Inflammatory macrophage (primary cell): ENCODE data around the gene NPAS3.

Source experiments
- DNase-seq, 2 donors: peaks; one replicate each; pipeline ENCODE4 v3.0.0-alpha.2; 2020 to 2022

NPAS3 gene

DNA sequence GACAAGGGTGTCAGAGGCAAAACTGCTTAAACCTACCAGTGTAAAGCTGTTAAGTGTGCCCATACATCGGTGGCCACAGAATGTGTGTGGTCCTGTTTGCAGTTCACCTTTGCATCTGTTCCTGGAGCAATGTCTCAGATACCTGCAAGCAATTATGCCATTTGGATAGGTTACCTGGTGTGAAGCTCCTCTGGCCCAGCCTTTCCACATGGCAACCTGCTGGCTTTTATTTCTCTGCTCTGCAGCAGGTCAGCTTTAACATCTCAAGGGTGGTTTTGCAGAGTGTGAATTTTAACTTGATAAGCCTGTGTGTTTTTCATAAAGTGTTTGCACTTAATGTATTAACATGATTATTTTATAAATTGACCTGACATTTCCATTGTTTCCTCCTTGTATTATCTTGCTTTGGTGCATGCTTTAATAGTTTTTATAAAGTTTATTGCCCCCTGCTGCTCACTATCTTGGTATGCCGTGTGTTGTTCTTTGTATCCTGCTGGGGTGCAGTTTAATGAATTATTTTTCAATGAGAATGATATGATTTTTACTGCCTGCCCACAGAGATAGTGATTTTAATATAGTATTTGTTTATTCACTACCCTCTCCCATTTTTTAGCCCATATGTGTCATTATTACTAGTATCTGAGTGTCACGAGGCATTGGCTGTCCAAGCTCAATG lies 403.8 kb downstream of the NPAS3 start:
- no peak for DNase-seq

DNA sequence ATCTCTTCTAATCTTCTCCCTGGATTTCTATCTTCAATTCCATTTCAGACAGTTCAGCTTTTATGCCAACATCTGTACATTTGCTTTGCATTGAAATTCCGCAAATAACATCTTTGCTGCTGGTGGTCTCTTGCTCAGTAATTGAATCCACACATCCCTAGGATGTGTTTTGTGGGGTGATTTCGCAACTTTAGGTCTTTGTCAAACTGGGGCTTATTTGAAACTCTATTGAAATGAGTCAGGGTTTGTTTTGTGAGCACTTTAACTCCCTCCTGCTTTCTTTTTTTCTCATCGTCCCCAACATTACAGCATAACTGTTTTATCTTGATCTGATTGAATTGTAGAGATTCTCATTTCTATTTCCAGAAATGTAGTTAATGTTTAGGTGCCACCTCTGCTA lies 404.3 kb downstream of the NPAS3 start:
- DNase-seq = no peak

DNA sequence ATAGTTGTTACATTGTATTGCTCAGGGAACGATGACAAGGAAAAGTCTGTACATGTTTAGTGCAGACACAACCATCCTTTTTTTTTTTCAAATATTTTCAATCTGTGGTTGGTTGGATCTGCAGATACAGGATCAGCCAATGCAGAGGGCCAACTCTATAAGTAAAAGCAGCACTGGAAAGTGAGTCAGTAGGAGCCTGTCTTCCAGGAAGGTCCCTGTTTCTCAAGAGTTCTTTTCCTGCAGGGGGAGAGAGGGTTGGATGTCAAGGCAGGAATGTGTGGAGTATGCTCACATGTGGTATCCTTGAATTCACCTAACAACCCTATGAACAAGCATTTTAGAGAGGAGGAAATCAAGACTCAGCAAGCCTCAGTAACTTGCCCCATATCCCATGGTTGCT lies 409.1 kb downstream of the NPAS3 start:
- DNase-seq = no peak

DNA sequence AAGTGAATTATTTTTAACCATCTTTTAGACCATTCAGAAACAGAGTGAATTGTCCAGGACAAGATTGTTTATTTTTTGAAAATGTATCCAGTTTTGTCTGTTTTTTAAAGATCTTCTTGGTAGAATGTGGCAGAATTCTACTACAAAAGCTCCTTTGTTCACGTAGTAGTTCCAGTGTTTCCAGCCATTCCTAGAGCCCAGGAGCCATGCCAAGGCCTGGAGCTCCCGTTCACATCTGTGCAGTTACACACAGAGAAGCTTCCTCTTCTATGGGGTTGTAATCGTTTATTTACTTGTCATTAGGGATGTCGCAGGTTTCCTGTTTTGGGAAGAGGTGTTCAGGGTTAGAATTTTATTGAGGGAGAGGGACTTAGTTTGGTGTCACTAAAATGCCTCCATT lies 409.8 kb downstream of the NPAS3 start:
- no peak for DNase-seq

DNA sequence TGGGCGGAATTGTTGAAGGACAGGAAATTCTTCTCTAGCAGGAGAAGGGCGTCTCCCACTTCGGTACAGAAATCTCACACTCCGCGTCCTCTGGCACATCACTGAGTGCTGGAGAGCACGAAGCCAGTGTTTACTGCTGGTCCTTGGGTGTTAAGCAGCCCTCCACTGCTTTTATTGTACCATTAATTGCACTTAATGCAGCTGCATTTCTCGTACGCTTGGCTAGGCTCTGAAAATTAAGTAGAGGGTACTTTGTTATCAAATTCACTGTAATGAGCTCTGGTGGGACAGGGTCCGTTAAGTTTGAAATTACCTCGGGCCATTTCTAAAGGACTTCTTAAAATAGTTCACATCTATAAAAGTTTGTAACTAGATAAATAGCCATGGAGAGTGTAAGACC lies 411.2 kb downstream of the NPAS3 start:
- DNase-seq = no peak

DNA sequence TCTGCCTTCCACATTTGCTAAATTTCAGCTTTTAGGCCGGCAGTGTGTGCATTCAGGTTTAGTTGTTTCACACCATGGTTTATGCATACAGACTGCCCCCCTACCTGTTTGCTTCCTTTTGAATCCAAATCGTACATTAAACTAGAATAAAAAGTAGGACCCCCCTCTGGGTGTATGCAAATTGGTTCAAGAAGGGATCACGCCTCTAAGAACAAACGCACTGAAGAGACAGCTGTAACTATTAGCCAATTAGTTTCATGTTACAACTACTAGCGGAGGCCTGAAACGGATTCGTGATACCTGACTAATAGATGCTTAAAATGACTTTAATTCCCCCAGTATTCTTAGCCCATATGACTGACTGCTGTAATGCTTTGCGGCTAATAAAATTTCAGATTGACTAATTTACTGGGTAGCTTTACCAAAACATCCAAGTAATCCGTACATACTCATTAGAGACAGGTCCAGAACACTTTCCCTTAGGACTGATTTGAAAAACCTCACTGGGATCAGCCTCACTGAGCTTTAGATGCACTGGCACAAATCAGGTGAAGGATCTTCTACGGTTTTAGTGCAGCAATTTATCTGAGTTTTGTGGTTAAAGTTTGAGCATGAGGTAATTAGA lies 411.8 kb downstream of the NPAS3 start:
- DNase-seq = no peak

DNA sequence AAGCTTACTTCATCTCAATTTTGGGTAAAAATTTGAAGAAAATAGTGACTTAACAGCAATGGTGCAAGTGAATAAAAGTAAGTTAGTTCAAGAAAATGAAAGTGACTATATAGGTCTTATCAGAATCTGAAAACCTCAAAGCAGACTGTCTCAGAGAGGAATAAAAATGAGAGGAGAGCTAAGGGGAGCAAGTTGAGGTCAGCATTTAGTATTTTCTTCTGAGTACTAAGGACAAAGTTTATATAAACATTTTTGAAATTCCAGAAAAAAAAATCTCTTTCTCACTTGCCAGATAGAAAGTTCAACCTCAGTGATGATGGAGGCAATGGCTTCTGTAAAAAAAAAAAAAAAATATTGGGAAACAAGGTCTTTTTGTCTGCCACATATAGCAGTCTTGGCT lies 414.1 kb downstream of the NPAS3 start:
- no peak for DNase-seq

DNA sequence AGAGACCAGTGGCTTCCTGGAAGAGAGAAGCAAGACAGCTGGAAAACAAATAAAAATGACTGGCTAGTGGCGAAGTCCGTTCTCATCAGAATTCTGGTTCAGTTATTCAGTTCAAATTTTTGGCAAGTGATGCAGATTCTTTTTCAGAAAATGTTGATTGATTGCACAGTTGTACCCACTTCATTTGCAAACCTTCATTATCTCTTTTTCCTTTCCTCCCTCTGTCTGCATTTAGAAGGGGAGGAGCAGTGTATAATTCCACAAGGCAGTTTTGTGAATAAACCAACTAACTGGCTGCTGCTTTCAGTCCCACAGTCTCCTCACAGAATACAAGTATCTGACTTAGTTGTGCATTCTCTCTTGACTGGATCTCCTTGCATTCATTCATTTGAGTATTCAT lies 417.5 kb downstream of the NPAS3 start:
- DNase-seq = no peak

DNA sequence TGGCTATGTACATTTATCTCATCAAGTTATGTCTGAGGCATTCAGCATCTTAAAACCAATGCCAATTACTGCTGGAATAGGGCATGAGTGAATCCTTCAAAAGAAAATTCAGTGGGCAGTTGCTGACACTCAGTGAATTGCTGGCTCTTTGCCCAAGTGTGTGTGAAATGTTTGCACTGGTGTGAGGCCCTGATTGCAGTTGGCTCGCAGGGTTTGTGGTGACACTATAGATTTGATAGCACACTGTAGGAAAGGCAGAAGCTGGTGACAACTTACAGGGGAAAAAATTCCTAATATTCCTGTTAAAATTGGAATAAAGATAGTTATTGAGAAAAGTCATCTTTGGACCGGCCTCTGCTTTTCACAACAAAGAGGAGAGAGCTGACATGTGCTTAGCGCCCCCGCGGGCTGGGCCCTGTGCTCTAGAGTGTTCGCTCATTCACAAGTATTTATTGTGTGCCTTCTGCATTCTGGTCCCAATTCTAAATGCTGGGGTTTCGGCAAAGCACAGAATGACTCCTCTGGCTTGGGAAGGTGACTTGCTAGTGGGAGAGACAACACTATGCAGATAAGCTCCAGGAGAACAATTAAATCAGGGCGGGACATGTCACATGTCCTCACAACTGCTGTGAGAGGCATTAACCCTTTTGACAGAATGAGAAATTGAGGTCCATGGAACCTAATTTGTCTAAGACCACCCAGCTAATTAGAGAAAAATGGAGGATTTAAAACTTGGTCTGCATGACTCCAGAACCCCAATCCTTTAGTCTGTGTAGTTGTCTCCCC lies 418.7 kb downstream of the NPAS3 start:
- no peak for DNase-seq

DNA sequence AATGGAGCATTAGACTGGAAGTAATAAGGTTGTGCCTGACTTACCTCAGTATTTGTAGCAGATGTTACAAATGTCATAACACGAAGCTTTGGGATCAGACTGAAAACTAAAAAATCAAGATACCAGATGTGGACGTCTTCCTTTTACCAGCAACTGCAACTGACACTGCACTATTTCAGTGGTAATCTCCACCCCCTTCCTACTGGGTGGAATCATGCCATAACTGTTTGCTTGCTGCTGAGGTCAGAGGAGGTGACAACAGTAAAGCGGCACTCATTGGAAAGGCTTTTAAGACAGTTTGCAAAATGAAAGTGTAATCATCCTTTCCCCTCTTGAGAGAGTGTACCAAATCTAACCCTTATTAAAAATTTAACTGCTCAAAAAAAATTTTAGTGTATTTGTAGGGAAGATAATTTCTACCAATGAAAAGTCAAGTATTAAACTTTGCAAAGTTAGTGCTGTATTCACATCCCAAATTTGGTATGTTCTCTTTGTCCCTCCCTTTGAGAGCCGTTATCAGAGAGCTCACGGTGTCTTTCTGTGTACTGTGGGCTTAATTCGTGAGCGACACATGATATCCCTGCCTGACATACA lies 420.7 kb downstream of the NPAS3 start:
- DNase-seq = no peak

DNA sequence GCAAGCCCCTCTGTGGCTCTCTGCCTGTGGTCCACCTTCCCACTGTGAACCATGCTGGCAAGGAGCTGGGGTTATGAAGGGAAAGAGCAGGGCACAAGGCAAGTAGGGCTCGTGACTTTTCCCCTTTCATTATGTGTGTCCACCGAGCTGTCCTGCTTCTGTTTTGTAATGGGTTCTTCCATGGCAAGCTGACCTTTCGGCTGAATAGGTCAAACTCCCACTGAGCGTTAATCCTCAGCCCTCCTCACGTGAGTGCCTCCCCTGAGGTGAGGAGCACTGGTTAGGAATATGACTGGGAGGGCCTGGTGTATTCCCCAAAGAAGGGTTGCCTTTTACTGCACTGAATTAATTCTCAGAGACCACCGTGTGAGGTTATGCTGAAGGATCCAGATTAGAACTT lies 424.3 kb downstream of the NPAS3 start:
- no peak for DNase-seq

DNA sequence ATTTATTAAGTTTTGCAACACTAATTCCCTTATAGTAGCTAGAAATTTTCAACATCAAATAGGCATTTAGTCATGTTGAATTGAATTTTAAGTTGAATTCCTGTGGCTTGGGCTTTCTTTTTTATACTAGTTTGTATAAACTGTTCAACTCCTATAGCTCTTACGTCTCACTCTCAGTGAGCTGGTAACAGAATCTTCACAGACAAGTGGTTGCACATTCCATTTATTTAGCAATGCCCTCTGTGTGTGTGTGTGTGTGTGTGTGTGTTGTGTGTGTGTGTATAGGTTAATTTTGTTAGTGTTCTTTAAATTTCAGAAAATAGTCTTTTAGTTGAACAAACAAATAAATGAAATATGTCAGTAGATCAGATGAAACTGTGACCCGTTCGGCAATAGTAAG lies 425.0 kb downstream of the NPAS3 start:
- no peak for DNase-seq

DNA sequence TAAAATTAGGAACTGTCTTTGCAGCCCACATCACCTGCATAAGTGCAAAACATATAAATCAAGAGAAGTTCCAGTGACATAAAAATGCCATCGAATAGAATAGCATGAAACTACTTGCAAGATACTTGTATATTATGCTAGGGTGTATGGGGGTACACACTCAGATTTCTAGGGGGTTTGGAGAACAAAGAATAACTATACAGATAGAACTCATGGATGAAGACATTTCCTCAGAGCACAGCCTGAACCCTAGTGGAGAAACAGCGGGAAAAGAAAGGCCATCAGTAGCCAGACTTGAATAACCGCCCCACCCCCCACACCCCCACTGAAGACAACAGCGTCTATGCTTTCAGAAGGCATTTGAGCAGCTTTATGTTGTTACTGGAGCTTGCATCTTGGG lies 425.8 kb downstream of the NPAS3 start:
- DNase-seq = no peak

DNA sequence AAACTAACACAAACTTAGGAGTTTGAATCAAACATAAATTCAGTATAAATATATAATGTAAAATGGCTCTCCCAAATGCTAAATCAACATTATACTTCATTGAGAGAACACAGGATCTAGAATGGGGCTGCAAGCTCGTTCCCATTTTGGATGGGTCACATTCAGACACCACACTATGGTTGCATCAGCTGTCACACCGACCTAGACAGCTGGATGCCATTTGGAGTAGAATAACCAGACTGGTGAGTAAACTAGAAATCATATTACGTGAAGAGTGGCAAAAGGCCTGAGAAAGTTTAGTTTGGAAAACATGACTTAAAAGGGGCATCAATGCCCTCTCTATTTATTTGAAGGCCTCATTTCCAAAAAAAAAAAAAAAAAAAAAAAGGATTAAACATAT lies 430.4 kb downstream of the NPAS3 start:
- no peak for DNase-seq

DNA sequence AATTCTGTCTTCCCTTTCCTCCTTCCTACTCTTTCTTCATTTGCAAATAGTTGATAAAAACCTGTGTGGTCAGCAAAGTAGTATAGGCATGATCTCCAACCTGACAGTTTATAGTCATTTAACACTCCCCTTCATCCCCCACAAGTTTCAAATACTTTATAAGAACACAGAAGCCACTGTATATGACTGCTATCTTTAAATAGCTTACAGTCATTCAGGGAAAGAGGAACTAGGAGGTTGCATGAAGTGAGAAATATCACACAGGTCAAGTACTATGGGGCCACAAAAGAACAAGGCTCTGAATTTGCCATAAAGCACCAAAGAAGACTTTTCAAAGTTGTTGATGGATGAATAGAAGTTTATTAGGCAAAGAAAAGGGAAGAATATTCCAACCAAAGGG lies 431.3 kb downstream of the NPAS3 start:
- DNase-seq = peak; percentile 2 to 6

DNA sequence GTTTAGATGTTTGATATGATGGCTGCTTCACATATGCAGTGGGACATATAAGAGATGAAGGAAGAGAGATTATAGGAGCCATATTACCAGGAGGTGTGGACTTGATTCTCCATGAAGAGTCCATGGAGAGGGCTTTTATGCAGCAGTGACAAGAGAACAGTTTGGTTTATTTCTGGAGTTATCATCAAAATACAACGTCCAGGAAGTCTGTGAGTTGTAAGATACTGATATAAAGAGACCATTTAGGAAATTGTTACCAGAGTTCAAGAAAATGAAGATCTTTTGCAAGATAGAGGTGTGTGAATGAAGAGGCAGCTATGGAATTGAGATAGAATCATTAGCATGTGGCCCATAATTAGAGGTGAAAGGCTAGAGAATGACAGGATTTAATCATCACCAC lies 431.7 kb downstream of the NPAS3 start:
- no peak for DNase-seq

DNA sequence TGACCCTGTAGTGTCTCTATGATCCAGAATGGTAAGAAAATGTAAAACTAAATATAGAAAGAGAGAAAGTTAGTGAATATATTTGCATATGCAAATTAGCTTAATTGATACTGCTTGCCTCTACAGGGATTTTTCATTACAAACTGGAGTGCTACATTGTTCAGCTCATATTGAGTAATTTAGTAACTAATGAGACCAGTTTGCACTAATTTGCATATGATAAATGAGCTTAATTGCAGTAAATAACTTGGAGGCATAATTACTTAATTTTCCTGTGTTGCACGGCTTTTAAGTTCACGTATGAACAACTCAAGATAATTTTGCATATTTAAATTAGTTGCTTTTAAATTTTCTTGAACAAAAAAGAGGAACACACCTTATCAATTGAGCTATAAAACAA lies 436.5 kb downstream of the NPAS3 start:
- no peak for DNase-seq

DNA sequence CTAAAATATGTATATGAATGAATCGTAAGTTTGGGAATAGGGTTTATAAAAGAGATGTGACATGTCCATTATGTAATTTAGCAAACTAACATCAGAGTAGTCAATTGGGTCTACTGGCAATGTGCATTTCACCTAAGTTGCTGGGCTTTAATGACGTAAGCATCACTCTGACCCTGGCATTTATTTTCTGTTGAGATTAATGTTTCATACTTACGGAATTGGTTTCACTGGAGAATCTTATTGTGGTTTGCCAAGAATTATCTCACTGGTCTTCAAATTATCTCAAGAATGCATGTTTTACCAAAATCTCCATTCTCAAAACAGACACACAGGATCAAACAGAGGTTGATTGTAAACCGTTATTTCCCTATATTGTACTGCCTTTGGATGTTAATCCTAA lies 437.1 kb downstream of the NPAS3 start:
- no peak for DNase-seq

DNA sequence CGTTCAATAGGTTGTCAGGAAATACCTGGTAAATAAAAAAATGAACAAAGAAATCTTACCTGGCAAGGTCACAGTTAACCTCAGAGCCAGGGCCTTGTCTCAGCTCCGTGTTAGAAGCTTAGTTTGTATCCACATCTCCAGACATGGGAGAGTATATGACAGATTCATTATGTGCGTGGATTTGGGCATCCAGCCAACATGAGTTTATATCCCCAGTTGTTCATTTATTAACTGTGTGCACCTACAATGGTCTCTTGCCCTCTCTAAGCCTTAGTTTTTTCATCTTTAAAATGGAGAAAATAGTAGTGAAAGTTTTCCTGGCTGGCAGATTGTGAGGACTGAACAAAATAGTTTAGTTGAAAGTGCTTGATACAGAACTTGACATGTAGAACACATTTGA lies 437.8 kb downstream of the NPAS3 start:
- no peak for DNase-seq

DNA sequence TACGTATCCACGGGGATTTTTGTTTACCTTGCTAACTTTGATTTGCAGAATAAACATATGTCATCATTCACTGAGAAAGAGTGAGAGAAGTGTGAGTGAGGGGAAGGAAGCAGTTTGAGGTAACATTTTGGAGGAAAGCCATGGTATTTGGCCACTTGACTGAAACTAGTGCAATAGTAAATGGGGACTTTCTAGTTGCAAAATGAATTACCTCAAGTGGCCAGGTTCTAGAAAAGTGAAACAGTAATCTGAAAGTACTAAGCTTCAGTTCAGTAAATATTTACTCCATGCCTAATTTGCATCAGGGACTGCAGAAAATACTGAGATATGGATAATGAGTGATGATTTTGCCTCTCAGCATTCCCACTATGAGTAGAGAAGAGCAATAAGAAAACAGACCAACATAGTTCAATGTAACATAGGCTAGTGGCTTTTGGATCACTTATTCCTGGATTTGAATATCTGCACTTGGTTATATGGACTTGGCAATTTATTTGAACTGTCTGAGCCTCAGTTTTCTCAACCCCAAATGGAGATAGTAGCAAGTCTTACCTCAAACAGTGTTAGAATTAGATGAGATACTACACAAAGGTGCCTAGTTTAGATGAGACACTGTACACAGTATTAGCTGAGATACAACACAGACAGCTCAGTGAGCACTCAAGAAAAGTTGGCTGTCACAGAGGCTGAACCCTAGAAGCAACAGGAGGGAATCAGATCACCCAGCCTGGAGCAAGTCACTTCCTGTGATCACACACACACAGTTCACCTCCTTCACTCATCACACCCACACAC lies 439.1 kb downstream of the NPAS3 start:
- no peak for DNase-seq

DNA sequence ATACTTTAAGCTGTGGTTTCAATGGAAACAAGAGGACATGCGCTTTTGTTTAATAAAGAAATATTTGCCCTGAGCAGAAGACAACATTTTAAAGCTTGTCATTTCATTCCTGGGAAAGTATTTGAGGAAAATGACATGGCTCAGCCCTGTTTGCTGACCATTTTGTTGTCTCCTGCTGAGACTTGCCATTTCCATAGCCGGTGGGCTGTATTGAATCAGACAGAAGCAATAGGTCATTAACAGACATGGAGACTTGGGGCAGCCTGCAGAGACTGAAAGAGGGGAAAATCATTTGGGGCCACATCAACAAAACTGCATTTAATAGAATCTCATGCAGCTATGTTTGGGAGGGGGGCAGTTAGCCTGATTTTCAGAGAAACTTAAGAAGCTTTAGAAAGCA lies 443.0 kb downstream of the NPAS3 start:
- no peak for DNase-seq

DNA sequence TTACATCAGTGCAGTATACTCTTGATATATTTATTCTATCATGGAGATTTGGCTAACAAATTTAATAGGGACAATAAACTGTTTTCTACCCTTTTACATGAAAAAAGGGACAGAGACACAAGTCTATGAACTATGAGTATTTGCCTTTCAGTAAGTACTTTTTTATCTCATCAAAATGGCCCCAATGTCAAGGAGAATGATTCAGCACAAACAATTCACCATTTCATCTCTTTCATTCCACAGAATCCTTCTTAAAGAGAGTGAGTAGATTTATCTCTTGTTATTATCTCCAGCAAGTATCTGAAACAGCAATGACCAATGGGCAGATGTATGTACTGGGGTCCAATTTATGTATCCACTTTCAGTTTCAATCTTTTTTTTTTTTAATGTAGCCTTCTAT lies 447.5 kb downstream of the NPAS3 start:
- DNase-seq = no peak

DNA sequence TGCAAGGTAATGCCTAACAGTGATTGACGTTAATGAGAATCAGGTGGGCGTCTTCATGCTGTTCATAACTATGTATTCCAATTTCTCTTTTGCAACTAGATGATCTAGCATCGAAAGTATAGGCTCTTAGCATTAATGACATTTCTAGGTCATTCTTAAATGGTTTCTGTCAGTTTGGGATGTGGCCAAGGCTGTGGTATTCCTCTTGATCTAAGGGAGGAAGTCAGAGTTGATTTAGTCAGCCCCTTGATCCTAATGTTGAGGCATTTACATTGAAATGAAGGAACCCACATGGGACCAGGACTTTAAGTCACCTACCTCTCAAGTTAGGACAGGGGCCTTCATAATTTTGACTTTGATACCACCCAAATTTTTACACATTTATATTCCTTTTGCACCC lies 448.1 kb downstream of the NPAS3 start:
- DNase-seq = no peak
